PC-3 (cell line): ENCODE data around the gene HIP1R. TPM values are rescaled to one million over a fixed set of nuclear protein-coding genes. Genes with fewer than 3 reads are reported as not detected.

Experiments used
- ATAC-seq: fragments of 200-7000 bp; cut with Tn5 transposase; 2 replicates; pipeline ENCODE4 v1.9.1; 2020; ENCODE audit warnings: mild to moderate bottlenecking, moderate library complexity
- BruUV-seq: library from RNA; stranded (reverse); fragments of 400-500 nt; replicated peaks from 2 replicates; lab custom pipeline; 2021; lab: Mats Ljungman, UMichigan
- CTCF ChIA-PET: fragments of 300-600 bp; sonication (Branson Sonifier 250); formaldehyde crosslinking; loops from one replicate; lab custom pipeline; 2022; ENCODE audit warnings: antibody characterized with exemption; lab: Charles Lee
- POLR2A ChIA-PET: fragments of 300-600 bp; sonication (Branson Sonifier 250); formaldehyde crosslinking; loops from one replicate; lab custom pipeline; 2022; ENCODE audit warnings: antibody characterized with exemption; ENCODE audit not compliant: unreplicated experiment; lab: Charles Lee
- DNase-seq: peaks from one replicate; pipeline ENCODE4 v3.0.0-alpha.2; 2015
- H2AFZ ChIP-seq: fragments of 300-600 bp; sonication (generic); 2 replicates; pipeline ENCODE4 v1.6.0; 2016; ENCODE audit warnings: antibody characterized with exemption, low read length
- H3F3A ChIP-seq: fragments of 300-600 bp; sonication (generic); one replicate; pipeline ENCODE4 v1.6.0; 2017; ENCODE audit warnings: antibody characterized with exemption, low read length, control low read depth, mild to moderate bottlenecking; ENCODE audit not compliant: unreplicated experiment
- H3K27ac ChIP-seq: fragments of 300-600 bp; sonication (generic); 2 replicates; pipeline ENCODE4 v1.5.1; 2016; ENCODE audit warnings: mild to moderate bottlenecking, low read length
- H3K27me3 ChIP-seq: fragments of 300-600 bp; sonication (generic); 2 replicates; pipeline ENCODE4 v1.6.1; 2016; ENCODE audit warnings: low read length, mixed read lengths
- H3K36me3 ChIP-seq: fragments of 300-600 bp; sonication (generic); 2 replicates; pipeline ENCODE4 v1.6.1; 2016; ENCODE audit warnings: low read depth, mixed run types, low read length, mixed read lengths
- H3K4me1 ChIP-seq: fragments of 300-600 bp; sonication (generic); 2 replicates; pipeline ENCODE4 v1.5.1; 2016; ENCODE audit warnings: low read length; ENCODE audit not compliant: insufficient read depth
- H3K4me2 ChIP-seq: fragments of 300-600 bp; sonication (generic); 2 replicates; pipeline ENCODE4 v1.6.0; 2016; ENCODE audit warnings: low read length
- H3K4me3 ChIP-seq: fragments of 300-600 bp; sonication (generic); 2 replicates; pipeline ENCODE4 v1.5.1; 2016; ENCODE audit warnings: mild to moderate bottlenecking, low read length, mixed read lengths
- H3K79me2 ChIP-seq: fragments of 300-600 bp; sonication (generic); 2 replicates; pipeline ENCODE4 v1.6.1; 2017; ENCODE audit warnings: low read length, mixed read lengths
- H3K9ac ChIP-seq: fragments of 300-600 bp; sonication (generic); 2 replicates; pipeline ENCODE4 v1.6.0; 2016; ENCODE audit warnings: mild to moderate bottlenecking, low read length
- H3K9me2 ChIP-seq: fragments of 300-600 bp; sonication (generic); replicated peaks from 2 replicates; pipeline ENCODE4 v1.6.1; 2016; ENCODE audit warnings: mixed run types, low read length, mixed read lengths
- H3K9me3 ChIP-seq: fragments of 300-600 bp; sonication (generic); 2 replicates; pipeline ENCODE4 v1.6.1; 2016; ENCODE audit warnings: low read length, mixed read lengths
- H4K20me1 ChIP-seq: fragments of 300-600 bp; sonication (generic); 2 replicates; pipeline ENCODE4 v1.6.1; 2016; ENCODE audit warnings: low read length, mixed read lengths
- CTCF ChIP-seq: fragments of 300-600 bp; sonication (generic); conservative IDR thresholded peaks from 2 replicates; pipeline ENCODE4 v1.5.1; 2017; ENCODE audit warnings: antibody characterized with exemption, low read depth, mild to moderate bottlenecking, low read length
- EZH2 ChIP-seq: fragments of 300-600 bp; sonication (generic); IDR thresholded peaks from one replicate; pipeline ENCODE4 v1.6.1; 2017; ENCODE audit warnings: antibody characterized with exemption, mild to moderate bottlenecking, low read length; ENCODE audit not compliant: unreplicated experiment
- EZH2phosphoT487 ChIP-seq: fragments of 300-600 bp; sonication (generic); IDR thresholded peaks from 2 replicates; pipeline ENCODE4 v1.6.1; 2018; ENCODE audit warnings: mild to moderate bottlenecking, antibody characterized with exemption, low read length, borderline replicate concordance
- intact Hi-C: fragments of 100-400 bp; cut with micrococcal nuclease; formaldehyde crosslinking; loops from 2 replicates; pipeline ENCODE4 v1.9.0; 2023
- total RNA-seq: library from RNA; depleted of rRNA; stranded (reverse); fragments of >200 nt; gene quantifications from 2 replicates; pipeline ENCODE4 v1.2.3, GENCODE V29; 2014

Gene HIP1R
- total RNA-seq, 1 experiment from 2014 or later = 46.1 TPM

- no peak overlapping the region for H3K4me2 ChIP-seq
- intact Hi-C loops = no loop called here
- no peaks in the 10 kb centered on the region for H3F3A ChIP-seq
- ChIA-PET POLR2A (no interaction called here), CTCF (no interaction called here)
- H3K27ac ChIP-seq = no peak overlapping the region
- no peaks in the 10 kb centered on the region for H3K27me3 ChIP-seq
- H3K4me3 ChIP-seq = no peak overlapping the region
- H3K9me3 ChIP-seq = no peaks in the 10 kb centered on the region
- no peaks in the 10 kb centered on the region for H4K20me1 ChIP-seq
- no peaks in the 10 kb centered on the region for H3K36me3 ChIP-seq
- H3K4me1 ChIP-seq = peaks cover 15% of the 10 kb centered on the region
- no peaks in the 10 kb centered on the region for H3K9me2 ChIP-seq
- no peak overlapping the region for H3K9ac ChIP-seq
- TF ChIP-seq EZH2 (no peak), EZH2phosphoT487 (no peak), CTCF (no peak)
- no peak for DNase-seq
- no peak overlapping the region for H2AFZ ChIP-seq
- ATAC-seq = no peak
- H3K79me2 ChIP-seq = 0 out of 2 replicates have a peak, but pooled peaks cover under 1% of the 10 kb centered on the region
- BruUV-seq = no TSS peak
Observed at GRCh38 chr12:122848471-122849351, 13.5 kb downstream of the HIP1R start.

GRCh38 chr12:122849352-122850047, 14.2 kb downstream of the HIP1R start:
- no TSS peak for BruUV-seq
- no peak overlapping the region for H3K4me2 ChIP-seq
- no peak for ATAC-seq
- no peak for DNase-seq
- CTCF ChIA-PET = no interaction called here
- H3K79me2 ChIP-seq = no peaks in the 10 kb centered on the region
- H3K27me3 ChIP-seq = no peaks in the 10 kb centered on the region
- H3K9me2 ChIP-seq = no peaks in the 10 kb centered on the region
- no peak overlapping the region for H3K4me3 ChIP-seq
- H3K36me3 ChIP-seq = no peaks in the 10 kb centered on the region
- H3K9ac ChIP-seq = no peak overlapping the region
- H3K27ac ChIP-seq = no peak overlapping the region
- H4K20me1 ChIP-seq = no peaks in the 10 kb centered on the region
- H2AFZ ChIP-seq = no peak overlapping the region
- H3K9me3 ChIP-seq = no peaks in the 10 kb centered on the region
- TF ChIP-seq EZH2 = no peak
- TF ChIP-seq CTCF = no peak
- no peak for TF ChIP-seq EZH2phosphoT487
- POLR2A ChIA-PET = no interaction called here
- intact Hi-C loops = no loop called here
- no peaks in the 10 kb centered on the region for H3F3A ChIP-seq
- H3K4me1 ChIP-seq = peaks cover 15% of the 10 kb centered on the region
